ENCODE measurements around the gene SRSF8. TPM values are rescaled to one million over a fixed set of nuclear protein-coding genes. Genes with fewer than 3 reads are reported as not detected.
"Not testable (repeated sequence)": the region's sequence is repeated elsewhere in the genome, so short reads cannot be mapped to it uniquely, and the experiment has no call there.

Gene SRSF8
- total and polyA plus RNA-seq, 2 donors from 2014 or later = 45.6 to 64.2 TPM

GRCh38 chr11:95028357-95028756, 38.4 kb upstream of the SRSF8 start:
- Histone ChIP-seq H3K9ac (ENCODE audit: low read length in 3 of 3) (no peak overlapping the region), H3K4me3 (ENCODE audit: low read length in 3 of 3) (no peak overlapping the region), H3K36me3 (ENCODE audit: control insufficient read depth in 2 of 3, insufficient read depth in 3 of 3, low read length in 3 of 3) (no peaks in the 10 kb centered on the region), H3K27ac (ENCODE audit: low read depth in 2 of 2, low read length in 2 of 2) (no peak overlapping the region), H3K27me3 (ENCODE audit: control insufficient read depth, insufficient read depth, low read length) (no peaks in the 10 kb centered on the region), H3K4me1 (ENCODE audit: control insufficient read depth in 2 of 3, insufficient read depth in 2 of 3, low read depth in 1 of 3, low read length in 3 of 3) (no peaks in the 10 kb centered on the region), H3K9me3 (ENCODE audit: control insufficient read depth in 2 of 3, insufficient read depth in 1 of 3, low read length in 3 of 3) (no peaks in the 10 kb centered on the region)
- intact Hi-C loops (cut with DNase I) = no loop called here
- no peak for FAIRE-seq
- DNase-seq = peak in 1 of 5 donors; percentile 7
- TF ChIP-seq, protein P1, sequence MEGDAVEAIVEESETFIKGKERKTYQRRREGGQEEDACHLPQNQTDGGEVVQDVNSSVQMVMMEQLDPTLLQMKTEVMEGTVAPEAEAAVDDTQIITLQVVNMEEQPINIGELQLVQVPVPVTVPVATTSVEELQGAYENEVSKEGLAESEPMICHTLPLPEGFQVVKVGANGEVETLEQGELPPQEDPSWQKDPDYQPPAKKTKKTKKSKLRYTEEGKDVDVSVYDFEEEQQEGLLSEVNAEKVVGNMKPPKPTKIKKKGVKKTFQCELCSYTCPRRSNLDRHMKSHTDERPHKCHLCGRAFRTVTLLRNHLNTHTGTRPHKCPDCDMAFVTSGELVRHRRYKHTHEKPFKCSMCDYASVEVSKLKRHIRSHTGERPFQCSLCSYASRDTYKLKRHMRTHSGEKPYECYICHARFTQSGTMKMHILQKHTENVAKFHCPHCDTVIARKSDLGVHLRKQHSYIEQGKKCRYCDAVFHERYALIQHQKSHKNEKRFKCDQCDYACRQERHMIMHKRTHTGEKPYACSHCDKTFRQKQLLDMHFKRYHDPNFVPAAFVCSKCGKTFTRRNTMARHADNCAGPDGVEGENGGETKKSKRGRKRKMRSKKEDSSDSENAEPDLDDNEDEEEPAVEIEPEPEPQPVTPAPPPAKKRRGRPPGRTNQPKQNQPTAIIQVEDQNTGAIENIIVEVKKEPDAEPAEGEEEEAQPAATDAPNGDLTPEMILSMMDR (IDR thresholded peaks at IDR 0.05; ENCODE audit: borderline replicate concordance, extremely low read depth, insufficient read depth) = no peak

- FAIRE-seq = no peak
- intact Hi-C loops (cut with DNase I) = no loop called here
- TF ChIP-seq, protein P1 (IDR thresholded peaks at IDR 0.05; ENCODE audit: borderline replicate concordance, extremely low read depth, insufficient read depth) = no peak
These were observed 33.7 kb upstream of the SRSF8 start for GRCh38 chr11:95033051-95033450.

DNA sequence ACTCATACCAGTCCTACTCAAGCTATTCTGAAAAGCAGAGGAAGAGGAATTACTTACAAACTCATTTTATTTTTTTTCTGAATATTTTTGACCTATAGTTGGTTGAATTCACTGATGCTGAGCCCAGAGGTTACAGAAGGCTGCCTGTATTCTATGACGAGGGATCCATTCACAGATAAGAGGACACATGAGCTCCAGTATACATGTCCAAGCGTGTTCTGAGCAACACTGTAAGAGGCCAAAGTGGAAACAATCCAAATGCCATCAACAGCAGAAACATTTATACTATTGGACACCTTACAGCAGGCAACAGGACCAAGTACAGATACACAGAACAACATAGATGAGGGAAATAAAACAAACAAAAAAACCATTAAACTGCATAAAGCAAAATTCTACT, 31.4 kb upstream of the SRSF8 start:
- no peak overlapping the region for H3K27ac ChIP-seq (ENCODE audit: low read depth in 2 of 2, low read length in 2 of 2)
- FAIRE-seq = no peak
- no peak for DNase-seq
- no peaks in the 10 kb centered on the region for H3K27me3 ChIP-seq (ENCODE audit: control insufficient read depth, insufficient read depth, low read length)
- H3K4me3 ChIP-seq (ENCODE audit: low read length in 3 of 3) = no peak overlapping the region
- no peaks in the 10 kb centered on the region for H3K9me3 ChIP-seq (ENCODE audit: control insufficient read depth in 2 of 3, insufficient read depth in 1 of 3, low read length in 3 of 3)
- H3K36me3 ChIP-seq (ENCODE audit: control insufficient read depth in 2 of 3, insufficient read depth in 3 of 3, low read length in 3 of 3) = no peaks in the 10 kb centered on the region
- intact Hi-C loops (cut with DNase I) = no loop called here
- TF ChIP-seq, protein P1 (IDR thresholded peaks at IDR 0.05; ENCODE audit: borderline replicate concordance, extremely low read depth, insufficient read depth) = no peak
- H3K9ac ChIP-seq (ENCODE audit: low read length in 3 of 3) = no peak overlapping the region
- H3K4me1 ChIP-seq (ENCODE audit: control insufficient read depth in 2 of 3, insufficient read depth in 2 of 3, low read depth in 1 of 3, low read length in 3 of 3) = no peaks in the 10 kb centered on the region

More at GRCh38 chr11:95033051-95033450, 33.7 kb upstream of the SRSF8 start:
- no peaks in the 10 kb centered on the region for H3K9me3 ChIP-seq (ENCODE audit: control insufficient read depth in 2 of 3, insufficient read depth in 1 of 3, low read length in 3 of 3)
- no peaks in the 10 kb centered on the region for H3K36me3 ChIP-seq (ENCODE audit: control insufficient read depth in 2 of 3, insufficient read depth in 3 of 3, low read length in 3 of 3)
- H3K4me1 ChIP-seq (ENCODE audit: control insufficient read depth in 2 of 3, insufficient read depth in 2 of 3, low read depth in 1 of 3, low read length in 3 of 3) = no peaks in the 10 kb centered on the region
- DNase-seq = no peak
- H3K27ac ChIP-seq (ENCODE audit: low read depth in 2 of 2, low read length in 2 of 2) = no peak overlapping the region
- H3K9ac ChIP-seq (ENCODE audit: low read length in 3 of 3) = no peak overlapping the region
- no peaks in the 10 kb centered on the region for H3K27me3 ChIP-seq (ENCODE audit: control insufficient read depth, insufficient read depth, low read length)
- no peak overlapping the region for H3K4me3 ChIP-seq (ENCODE audit: low read length in 3 of 3)

GRCh38 chr11:95037356-95038035, 29.2 kb upstream of the SRSF8 start:
- H3K9ac ChIP-seq (ENCODE audit: low read length in 3 of 3); intact Hi-C loops (cut with DNase I); FAIRE-seq; H3K36me3 ChIP-seq (ENCODE audit: control insufficient read depth in 2 of 3, insufficient read depth in 3 of 3, low read length in 3 of 3); H3K27me3 ChIP-seq (ENCODE audit: control insufficient read depth, insufficient read depth, low read length); H3K9me3 ChIP-seq (ENCODE audit: control insufficient read depth in 2 of 3, insufficient read depth in 1 of 3, low read length in 3 of 3); H3K27ac ChIP-seq (ENCODE audit: low read depth in 2 of 2, low read length in 2 of 2); H3K4me1 ChIP-seq (ENCODE audit: control insufficient read depth in 2 of 3, insufficient read depth in 2 of 3, low read depth in 1 of 3, low read length in 3 of 3): not testable (repeated sequence)
- H3K4me3 ChIP-seq (ENCODE audit: low read length in 3 of 3) = peak overlapping the region in 1 of 3 donors; percentile 22
- peak in 4 of 5 donors; percentile 30 to 75 (median 42) for DNase-seq

Data from kidney (tissue), 14 donors.